Neural progenitor cell (in vitro differentiated cells): ENCODE results near the gene CLSTN3.

ENCODE experiments used
- CTCF ChIP-seq: fragments of 200-600 bp; sonication (generic); IDR thresholded peaks from 2 replicates; pipeline ENCODE4 v1.5.1; 2017; ENCODE audit warnings: antibody characterized with exemption, mild to moderate bottlenecking
- EZH2 ChIP-seq: fragments of 200-600 bp; sonication (generic); IDR thresholded peaks from 2 replicates; pipeline ENCODE4 v1.6.1; 2017; ENCODE audit warnings: antibody characterized with exemption, mild to moderate bottlenecking, moderate library complexity
- EZH2phosphoT487 ChIP-seq: fragments of 200-600 bp; sonication (generic); IDR thresholded peaks from 2 replicates; pipeline ENCODE4 v1.6.1; 2017; ENCODE audit warnings: antibody characterized with exemption

GRCh38 chr12:7156259-7157197 lies 26.4 kb downstream of the CLSTN3 start:
- TF ChIP-seq CTCF, result no peak
- TF ChIP-seq EZH2, result no peak
- no peak for TF ChIP-seq EZH2phosphoT487
